Measurements from ENCODE around the gene ERGIC1. TPM values are rescaled to one million over a fixed set of nuclear protein-coding genes. Genes with fewer than 3 reads are reported as not detected.

The ERGIC1 gene
- total RNA-seq, 4 donors from 2014 or later = 116 to 172 (median 144) TPM

DNA sequence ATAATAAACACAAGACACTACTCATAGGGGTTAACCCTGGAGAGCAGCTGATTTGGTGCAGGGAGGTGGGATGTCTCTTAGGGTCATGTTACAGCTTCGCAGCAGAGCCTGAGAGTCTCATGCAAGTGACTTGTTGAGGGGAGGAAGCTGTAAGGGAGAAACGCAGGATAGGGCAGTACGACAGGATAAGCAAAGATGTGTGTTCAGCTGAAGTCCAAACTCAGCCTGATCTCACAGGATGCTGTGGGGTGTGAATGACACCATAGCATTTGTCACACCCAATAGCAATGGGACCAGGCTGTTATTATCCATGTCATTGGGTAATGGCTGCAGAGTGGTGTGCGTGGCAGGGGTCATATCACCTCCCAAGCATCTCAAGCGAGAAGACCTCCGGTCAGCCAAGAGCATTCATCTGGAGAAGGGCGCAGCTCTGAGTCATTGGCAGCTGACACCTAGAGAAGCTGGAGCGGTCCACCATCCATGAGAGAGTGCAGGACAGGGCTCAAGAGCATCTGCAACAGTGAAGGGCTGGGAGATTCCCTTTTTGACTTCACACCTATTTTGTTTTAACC lies 76.0 kb downstream of the ERGIC1 start:
- no peaks in the 10 kb centered on the region for H3K27me3 ChIP-seq
- 75 to 90% methylated on average over 3 to 7 of the region's 8 CpGs for WGBS, 2 donors (ENCODE audit: low coverage in 1 of 2)
- peaks cover 0 to 60% (median 13%) of the 10 kb centered on the region in 3 donors for H3K4me1 ChIP-seq
- TF ChIP-seq POLR2A (IDR thresholded peaks at IDR 0.05) (no peak), EP300 (IDR thresholded peaks at IDR 0.05) (no peak), POLR2AphosphoS5 (IDR thresholded peaks at IDR 0.05) (no peak)
- TF ChIP-seq, protein P1, sequence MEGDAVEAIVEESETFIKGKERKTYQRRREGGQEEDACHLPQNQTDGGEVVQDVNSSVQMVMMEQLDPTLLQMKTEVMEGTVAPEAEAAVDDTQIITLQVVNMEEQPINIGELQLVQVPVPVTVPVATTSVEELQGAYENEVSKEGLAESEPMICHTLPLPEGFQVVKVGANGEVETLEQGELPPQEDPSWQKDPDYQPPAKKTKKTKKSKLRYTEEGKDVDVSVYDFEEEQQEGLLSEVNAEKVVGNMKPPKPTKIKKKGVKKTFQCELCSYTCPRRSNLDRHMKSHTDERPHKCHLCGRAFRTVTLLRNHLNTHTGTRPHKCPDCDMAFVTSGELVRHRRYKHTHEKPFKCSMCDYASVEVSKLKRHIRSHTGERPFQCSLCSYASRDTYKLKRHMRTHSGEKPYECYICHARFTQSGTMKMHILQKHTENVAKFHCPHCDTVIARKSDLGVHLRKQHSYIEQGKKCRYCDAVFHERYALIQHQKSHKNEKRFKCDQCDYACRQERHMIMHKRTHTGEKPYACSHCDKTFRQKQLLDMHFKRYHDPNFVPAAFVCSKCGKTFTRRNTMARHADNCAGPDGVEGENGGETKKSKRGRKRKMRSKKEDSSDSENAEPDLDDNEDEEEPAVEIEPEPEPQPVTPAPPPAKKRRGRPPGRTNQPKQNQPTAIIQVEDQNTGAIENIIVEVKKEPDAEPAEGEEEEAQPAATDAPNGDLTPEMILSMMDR (IDR thresholded peaks at IDR 0.05) = no peak
- no peak overlapping the region for H3K4me3 ChIP-seq
- H3K36me3 ChIP-seq = peaks cover 0 to 44% of the 10 kb centered on the region in 2 donors
- H3K9me3 ChIP-seq = no peaks in the 10 kb centered on the region
- ATAC-seq = peak; percentile 35
- peak overlapping the region in 3 of 4 donors; percentile 65 to 95 (median 68) for H3K27ac ChIP-seq

DNA sequence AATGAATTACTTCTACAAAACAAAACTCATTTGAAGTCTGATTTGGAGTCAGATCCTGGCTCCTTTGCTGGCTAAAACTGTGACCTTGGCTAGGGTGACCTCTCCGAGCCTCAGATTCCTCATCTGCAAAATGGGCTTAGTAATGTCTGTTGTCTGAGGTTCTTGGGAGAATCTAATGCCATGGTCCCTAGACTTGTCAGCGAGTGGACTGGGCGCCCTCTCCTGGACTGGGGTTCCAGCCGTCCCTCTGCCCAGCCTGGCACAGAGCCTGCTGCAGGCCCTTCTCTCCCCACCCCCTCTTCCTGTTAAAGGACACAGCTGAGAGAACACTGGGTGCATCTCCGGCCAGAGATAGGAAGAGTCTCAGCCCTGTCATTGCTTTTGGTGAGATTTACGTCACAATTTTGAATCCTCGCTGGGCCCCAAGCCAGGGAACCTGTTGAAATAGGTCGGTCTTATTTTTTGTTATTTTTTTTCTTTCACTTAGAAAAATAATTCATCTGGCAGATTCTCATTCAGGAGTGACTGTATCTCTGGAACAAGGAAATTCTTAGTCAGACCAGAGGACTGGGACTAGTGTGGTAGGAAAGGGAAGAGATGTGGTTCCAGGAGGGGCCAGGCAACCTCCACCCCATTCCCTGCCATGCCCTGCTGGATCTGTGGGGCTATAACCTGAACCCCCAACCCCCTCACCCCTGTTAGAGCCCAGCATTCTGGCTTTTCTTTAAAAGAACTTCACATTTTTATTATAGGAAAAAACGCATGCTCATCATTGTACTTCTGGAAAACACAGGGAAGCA lies 77.0 kb downstream of the ERGIC1 start:
- Histone ChIP-seq H3K9me3 (no peaks in the 10 kb centered on the region), H3K4me3 (no peak overlapping the region), H3K4me1 (peaks cover 0 to 50% (median 4%) of the 10 kb centered on the region in 3 donors), H3K27me3 (no peaks in the 10 kb centered on the region), H3K27ac (peak overlapping the region; percentile 35 to 95 (median 72)), H3K36me3 (peaks cover 0 to 54% of the 10 kb centered on the region in 2 donors)
- TF ChIP-seq, protein P1 (IDR thresholded peaks at IDR 0.05) = peak in 2 of 4 experiments; percentile 12 to 39
- TF ChIP-seq POLR2A (IDR thresholded peaks at IDR 0.05) (no peak), EP300 (IDR thresholded peaks at IDR 0.05) (peak; percentile 46), POLR2AphosphoS5 (IDR thresholded peaks at IDR 0.05) (peak; percentile 42)
- WGBS, 2 donors (ENCODE audit: low coverage in 1 of 2) = 30 to 46% methylated on average over 5 to 6 of the region's 9 CpGs
- ATAC-seq = peak; percentile 81

DNA sequence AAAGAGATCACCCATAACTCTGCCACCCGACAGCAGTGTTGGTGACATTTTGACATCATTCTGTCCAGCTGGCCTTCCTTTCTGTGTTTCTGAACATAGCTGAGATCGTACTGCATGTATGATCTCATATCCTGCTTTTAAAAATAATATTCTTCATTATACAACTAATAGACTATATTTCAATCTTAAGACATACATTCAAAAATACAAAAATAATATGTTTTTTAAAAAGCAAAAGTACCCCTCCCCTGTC lies 77.5 kb downstream of the ERGIC1 start:
- no peaks in the 10 kb centered on the region for H3K27me3 ChIP-seq

DNA sequence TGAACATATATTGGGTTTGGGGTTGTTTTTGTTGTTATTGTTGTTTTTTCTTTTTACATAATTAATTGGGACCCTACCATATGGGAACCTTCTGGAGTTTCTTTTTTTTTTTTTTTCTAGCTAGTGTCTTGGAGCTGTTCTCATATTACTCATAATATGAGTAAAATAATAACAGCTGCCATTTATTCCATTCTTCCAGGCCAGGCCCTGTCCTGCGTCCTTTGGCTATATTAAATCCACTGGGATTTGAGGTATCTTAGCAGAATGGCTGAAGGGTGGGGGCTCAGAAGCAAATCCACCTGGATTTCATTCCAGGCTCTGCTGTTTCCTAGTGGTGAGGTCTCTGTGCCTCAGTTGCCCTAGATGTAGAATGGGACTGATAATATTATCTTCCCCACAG lies 77.9 kb downstream of the ERGIC1 start:
- no peak for ATAC-seq
- no peak for TF ChIP-seq EP300 (IDR thresholded peaks at IDR 0.05)
- TF ChIP-seq, protein P1 (IDR thresholded peaks at IDR 0.05) = no peak
- no peak for TF ChIP-seq POLR2AphosphoS5 (IDR thresholded peaks at IDR 0.05)
- no peak for TF ChIP-seq POLR2A (IDR thresholded peaks at IDR 0.05)
- whole genome bisulfite sequencing, 2 donors (ENCODE audit: low coverage in 1 of 2) = 58% methylated on average over 1 of the region's 1 CpG; no CpG with 5 or more reads in 1 of the 2 donors
- Histone ChIP-seq H3K36me3 (peaks cover 0 to 64% of the 10 kb centered on the region in 2 donors), H3K4me3 (no peak overlapping the region), H3K9me3 (no peaks in the 10 kb centered on the region), H3K27ac (peak overlapping the region; percentile 26 to 95 (median 72)), H3K4me1 (peaks cover 0 to 41% (median 0%) of the 10 kb centered on the region in 3 donors), H3K27me3 (no peaks in the 10 kb centered on the region)

More for the DNA sequence above, 77.5 kb downstream of the ERGIC1 start:
- Histone ChIP-seq H3K9me3 (no peaks in the 10 kb centered on the region), H3K27ac (peak overlapping the region; percentile 26 to 95 (median 72)), H3K4me3 (no peak overlapping the region), H3K36me3 (peaks cover 0 to 60% of the 10 kb centered on the region in 2 donors), H3K4me1 (peaks cover 0 to 45% (median 0%) of the 10 kb centered on the region in 3 donors)
- no peak for ATAC-seq
- TF ChIP-seq POLR2A (IDR thresholded peaks at IDR 0.05) (no peak), EP300 (IDR thresholded peaks at IDR 0.05) (no peak), POLR2AphosphoS5 (IDR thresholded peaks at IDR 0.05) (no peak)
- TF ChIP-seq, protein P1 (IDR thresholded peaks at IDR 0.05) = no peak
- WGBS, 2 donors (ENCODE audit: low coverage in 1 of 2) = 30 to 76% methylated on average over 2 of the region's 2 CpGs

All from gastroesophageal sphincter (tissue), 4 donors.